Smooth muscle cell of trachea (primary cell): ENCODE data around the gene BLOC1S4. TPM values are rescaled to one million over a fixed set of nuclear protein-coding genes. Genes with fewer than 3 reads are reported as not detected.

Source experiments
- total RNA-seq: library from RNA; depleted of rRNA; stranded (reverse); fragments of >200 nt; gene quantifications from 2 replicates; pipeline ENCODE4 v1.2.1, GENCODE V29; 2014

The BLOC1S4 gene
- total RNA-seq = 22.5 and 23.3 TPM in 2 replicates

GRCh38 chr4:6716018-6716911, at the start of gene BLOC1S4:
Gene BLOC1S4 (plus strand): TSS chr4:6716174. CDS start chr4:6716210, 36 bp downstream.

GRCh38 chr4:6693231-6694176, 22.5 kb upstream of the BLOC1S4 start, which contains the start of gene S100P:
Gene S100P (plus strand): TSS chr4:6693878. CDS start chr4:6693933, 55 bp downstream.

DNA sequence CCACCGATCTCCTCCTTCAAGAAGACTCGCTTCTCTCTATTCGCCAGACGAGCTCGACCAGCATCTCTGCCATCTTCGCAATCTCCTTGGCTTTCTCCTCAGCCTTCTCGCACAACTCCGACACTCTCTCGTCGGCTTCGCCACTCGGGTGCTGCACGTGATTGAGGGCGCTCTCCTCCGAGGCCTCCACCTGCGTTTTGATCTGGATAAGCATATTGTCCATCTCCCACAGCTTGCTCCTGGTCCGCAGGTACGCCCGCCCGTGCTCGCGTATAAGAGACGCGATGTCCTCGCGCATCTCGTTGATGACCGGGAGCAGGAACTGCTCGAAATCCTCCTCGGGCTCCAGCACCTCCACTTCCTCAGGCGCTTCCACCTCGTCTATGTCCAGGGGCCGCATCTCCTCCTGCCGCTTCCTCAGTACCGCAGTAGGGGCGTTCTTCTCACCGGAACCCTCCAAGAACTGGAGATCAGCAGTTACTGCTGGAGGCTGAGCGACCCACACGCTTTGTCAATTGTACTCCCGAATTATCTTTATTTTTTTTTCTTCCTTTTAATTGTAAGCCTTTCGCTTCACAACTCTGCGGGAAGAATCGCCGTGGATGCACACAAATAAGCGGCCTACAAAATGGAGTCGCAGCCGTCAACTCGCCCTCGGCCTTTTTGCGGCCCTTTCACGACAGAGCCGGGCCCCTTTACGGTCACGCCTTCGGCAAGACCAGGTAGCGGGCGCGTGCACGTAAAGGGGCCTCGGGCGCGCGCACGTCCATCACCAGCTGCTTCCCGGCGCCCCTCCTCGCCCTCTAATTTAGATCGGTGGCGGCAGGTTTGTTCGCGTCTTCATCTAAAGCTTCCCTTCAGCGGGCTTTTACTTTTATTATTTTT, 6.5 kb upstream of the BLOC1S4 start, which contains the start of gene MRFAP1L1:
Gene MRFAP1L1, minus strand, starts transcription at position 636 of the 885 bp plus-strand sequence. Its CDS starts 236 bp downstream, at position 400.

Other genes starting within 250 kb of the BLOC1S4 start
- 0.15 and 0.17 TPM in 2 replicates for gene PPP2R2C, start 243.6 kb upstream of the BLOC1S4 start, total RNA-seq
- 21.1 and 32.3 TPM in 2 replicates for gene MAN2B2, start 141.0 kb upstream of the BLOC1S4 start, total RNA-seq
- gene MRFAP1, start 75.5 kb upstream of the BLOC1S4 start, total RNA-seq = 91.5 and 119 TPM in 2 replicates
- not detected in 2 replicates for gene S100P, start 22.3 kb upstream of the BLOC1S4 start, total RNA-seq
- 35.7 and 70.0 TPM in 2 replicates for gene MRFAP1L1, start 6.3 kb upstream of the BLOC1S4 start, total RNA-seq
- 21.5 and 21.7 TPM in 2 replicates for gene KIAA0232, start 66.6 kb downstream of the BLOC1S4 start, total RNA-seq
- 40.3 and 48.3 TPM in 2 replicates for gene TBC1D14, start 193.7 kb downstream of the BLOC1S4 start, total RNA-seq